Measurements from ENCODE around the gene CD99. TPM values are rescaled to one million over a fixed set of nuclear protein-coding genes. Genes with fewer than 3 reads are reported as not detected.
"Not testable (repeated sequence)": the region's sequence is repeated elsewhere in the genome, so short reads cannot be mapped to it uniquely, and the experiment has no call there.

CD99 gene
- total and polyA plus RNA-seq, 11 donors: 216 to 477 (median 276) TPM

DNA sequence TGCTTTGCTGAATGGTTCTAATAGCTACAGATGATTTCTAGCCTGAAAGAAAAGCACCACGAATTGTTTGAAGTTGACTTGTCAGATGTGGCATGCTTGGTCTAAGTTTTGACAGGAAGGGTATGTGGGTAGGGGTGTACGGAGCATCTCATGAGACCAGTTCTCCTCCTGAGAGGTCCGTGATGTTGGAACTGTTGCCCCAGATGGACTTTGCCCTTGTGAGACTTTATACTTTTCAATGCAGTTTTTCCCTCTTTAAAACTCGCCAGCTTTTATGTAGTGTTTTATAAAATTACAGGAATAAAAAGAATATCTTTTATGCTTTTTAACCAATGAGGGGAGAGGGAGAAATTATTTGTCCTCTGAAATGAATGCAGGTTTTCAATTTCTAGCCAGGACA is 44.2 kb downstream of the CD99 start:
- H3K27ac ChIP-seq: no peak overlapping the region
- DNase-seq (no peak), ATAC-seq (no peak)
- TF ChIP-seq POLR2A (IDR thresholded peaks at IDR 0.05): no peak
- TF ChIP-seq, protein P1, sequence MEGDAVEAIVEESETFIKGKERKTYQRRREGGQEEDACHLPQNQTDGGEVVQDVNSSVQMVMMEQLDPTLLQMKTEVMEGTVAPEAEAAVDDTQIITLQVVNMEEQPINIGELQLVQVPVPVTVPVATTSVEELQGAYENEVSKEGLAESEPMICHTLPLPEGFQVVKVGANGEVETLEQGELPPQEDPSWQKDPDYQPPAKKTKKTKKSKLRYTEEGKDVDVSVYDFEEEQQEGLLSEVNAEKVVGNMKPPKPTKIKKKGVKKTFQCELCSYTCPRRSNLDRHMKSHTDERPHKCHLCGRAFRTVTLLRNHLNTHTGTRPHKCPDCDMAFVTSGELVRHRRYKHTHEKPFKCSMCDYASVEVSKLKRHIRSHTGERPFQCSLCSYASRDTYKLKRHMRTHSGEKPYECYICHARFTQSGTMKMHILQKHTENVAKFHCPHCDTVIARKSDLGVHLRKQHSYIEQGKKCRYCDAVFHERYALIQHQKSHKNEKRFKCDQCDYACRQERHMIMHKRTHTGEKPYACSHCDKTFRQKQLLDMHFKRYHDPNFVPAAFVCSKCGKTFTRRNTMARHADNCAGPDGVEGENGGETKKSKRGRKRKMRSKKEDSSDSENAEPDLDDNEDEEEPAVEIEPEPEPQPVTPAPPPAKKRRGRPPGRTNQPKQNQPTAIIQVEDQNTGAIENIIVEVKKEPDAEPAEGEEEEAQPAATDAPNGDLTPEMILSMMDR (IDR thresholded peaks at IDR 0.05): no peak
- no peak overlapping the region for H3K4me3 ChIP-seq
- intact Hi-C loops (cut with DNase I): no loop called here
- no peaks in the 10 kb centered on the region for H3K27me3 ChIP-seq
- peaks cover 0 to 94% (median 70%) of the 10 kb centered on the region in 9 donors for H3K36me3 ChIP-seq
- H3K4me1 ChIP-seq: no peaks in the 10 kb centered on the region
- 94 to 99% (median 96%) methylated on average over 4 of the region's 4 CpGs for WGBS, 4 donors
- H3K9me3 ChIP-seq: no peaks in the 10 kb centered on the region

DNA sequence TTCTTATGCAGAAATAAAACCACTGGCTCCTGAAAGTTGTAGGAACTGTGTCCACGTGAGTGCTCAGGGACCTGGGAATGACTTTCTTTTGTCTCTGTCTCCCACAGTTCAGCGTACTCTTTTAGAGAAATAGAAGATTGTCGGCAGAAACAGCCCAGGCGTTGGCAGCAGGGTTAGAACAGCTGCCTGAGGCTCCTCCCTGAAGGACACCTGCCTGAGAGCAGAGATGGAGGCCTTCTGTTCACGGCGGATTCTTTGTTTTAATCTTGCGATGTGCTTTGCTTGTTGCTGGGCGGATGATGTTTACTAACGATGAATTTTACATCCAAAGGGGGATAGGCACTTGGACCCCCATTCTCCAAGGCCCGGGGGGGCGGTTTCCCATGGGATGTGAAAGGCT is 49.6 kb downstream of the CD99 start:
- H3K9me3 ChIP-seq: no peaks in the 10 kb centered on the region
- DNase-seq (no peak), ATAC-seq (no peak)
- 90 to 98% (median 93%) methylated on average over 11 of the region's 11 CpGs for WGBS, 4 donors
- TF ChIP-seq, protein P1 (IDR thresholded peaks at IDR 0.05): no peak
- no peak for TF ChIP-seq POLR2A (IDR thresholded peaks at IDR 0.05)
- no peaks in the 10 kb centered on the region for H3K27me3 ChIP-seq
- H3K36me3 ChIP-seq: peaks cover 2 to 79% (median 57%) of the 10 kb centered on the region in 9 donors
- H3K27ac ChIP-seq: no peak overlapping the region
- intact Hi-C loops (cut with DNase I): loop anchor here in 1 of 10 donors (10.0 kb wide), 2 partner anchors 46 to 76 kb away; partner anchors contain the start of gene CD99
- no peaks in the 10 kb centered on the region for H3K4me1 ChIP-seq
- H3K4me3 ChIP-seq: no peak overlapping the region

DNA sequence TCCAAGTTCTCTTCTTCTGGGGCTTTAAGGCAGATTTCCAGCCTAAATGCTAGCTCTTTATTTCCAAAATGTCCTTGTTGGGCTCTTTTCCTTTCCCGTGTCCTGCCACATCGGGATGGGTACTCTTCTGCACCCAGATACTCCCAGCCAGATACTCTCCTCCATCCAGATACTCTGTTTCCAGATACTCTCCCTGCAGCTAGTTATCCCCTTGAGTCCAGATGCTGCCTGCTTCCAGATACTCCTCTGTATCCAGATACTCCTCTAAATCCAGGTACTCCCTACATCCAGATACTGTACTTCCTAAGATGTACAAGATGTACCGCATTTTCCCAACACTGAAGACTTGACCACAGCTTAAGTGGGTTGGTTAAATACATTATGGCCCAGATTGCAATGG is 50.3 kb downstream of the CD99 start:
- Histone ChIP-seq H3K9me3 (no peaks in the 10 kb centered on the region), H3K36me3 (peaks cover 2 to 72% (median 53%) of the 10 kb centered on the region in 9 donors), H3K4me3 (no peak overlapping the region), H3K27me3 (no peaks in the 10 kb centered on the region), H3K4me1 (peaks cover 0 to 2% (median 0%) of the 10 kb centered on the region in 12 donors), H3K27ac (no peak overlapping the region)
- intact Hi-C loops (cut with DNase I): loop anchor here in 1 of 10 donors (10.0 kb wide), 2 partner anchors 47 to 77 kb away; partner anchors contain the start of gene CD99
- no peak for ATAC-seq
- no peak for TF ChIP-seq POLR2A (IDR thresholded peaks at IDR 0.05)
- TF ChIP-seq, protein P1 (IDR thresholded peaks at IDR 0.05): no peak
- DNase-seq: no peak
- WGBS, 4 donors: 95 to 100% (median 98%) methylated on average over 3 of the region's 3 CpGs

DNA sequence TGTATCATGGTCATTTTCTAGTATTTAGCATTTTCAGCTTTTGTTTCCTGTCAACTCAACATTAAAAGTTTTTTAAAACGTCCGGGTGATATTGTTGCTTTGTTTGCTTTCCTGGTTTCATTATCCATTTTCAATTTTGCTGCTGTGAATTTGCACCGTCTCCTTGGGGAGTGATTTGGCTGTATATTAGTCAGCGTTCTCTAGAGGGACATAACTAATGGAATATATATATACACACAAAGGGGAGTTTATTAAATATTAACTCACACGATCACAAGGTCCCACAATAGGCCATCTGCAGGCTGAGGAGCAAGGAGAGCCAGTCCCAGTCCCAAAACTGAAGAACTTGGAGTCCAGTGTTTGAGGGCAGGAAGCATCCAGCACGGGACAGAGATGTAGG is 55.2 kb downstream of the CD99 start:
- Histone ChIP-seq H3K27ac (peak overlapping the region in 2 of 12 donors; percentile 8 to 31), H3K36me3 (peaks cover 0 to 29% (median 18%) of the 10 kb centered on the region in 9 donors)
- not testable (repeated sequence) for H3K4me3 ChIP-seq, ATAC-seq, H3K9me3 ChIP-seq, DNase-seq, H3K27me3 ChIP-seq, H3K4me1 ChIP-seq
- 41 to 57% (median 53%) methylated on average over 6 of the region's 6 CpGs for whole genome bisulfite sequencing, 4 donors
- intact Hi-C loops (cut with DNase I): loop anchor here in 1 of 10 donors (10.0 kb wide), 2 partner anchors 51 to 81 kb away; partner anchors contain the start of gene CD99
